Gastrocnemius medialis (tissue), 4 donors: ENCODE measurements around the gene KDM5B.

Source experiments
- CTCF ChIP-seq, 5 experiments: fragments of 450-650 bp in 3 of 5; fragments of 200-600 bp in 2 of 5; sonication (generic) in 2 of 5; IDR thresholded peaks in 4 of 5; conservative IDR thresholded peaks in 1 of 5; 1 replicate in 4 of 5; 2 replicates in 1 of 5; pipeline ENCODE4 v1.5.1; 2016 to 2019; ENCODE audit warnings: antibody characterized with exemption in 5 of 5, mild to moderate bottlenecking in 3 of 5, moderate library complexity in 3 of 5
- POLR2A ChIP-seq, 2 donors: fragments of 450-650 bp; IDR thresholded peaks; one replicate each; pipeline ENCODE4 v1.6.1; 2017; ENCODE audit warnings: antibody characterized with exemption in 2 of 2, mild to moderate bottlenecking in 2 of 2, moderate library complexity in 2 of 2

- no peak for TF ChIP-seq CTCF (IDR thresholded peaks at IDR 0.05 in 4 of 5, conservative IDR thresholded peaks at IDR 0.05 in 1 of 5)
- TF ChIP-seq POLR2A (IDR thresholded peaks at IDR 0.05): no peak
These were observed 38.1 kb downstream of the KDM5B start for GRCh38 chr1:202770135-202770534.
